Neural crest cell (in vitro differentiated cells): ENCODE data around the gene CDHR2. TPM values are rescaled to one million over a fixed set of nuclear protein-coding genes. Genes with fewer than 3 reads are reported as not detected.

Source experiments
- DNase-seq: peaks from one replicate; pipeline ENCODE4 v3.0.0; 2021; ENCODE audit warnings: low read depth, mixed read lengths, low spot score
- H3K27ac Mint-ChIP-seq: one replicate; pipeline ENCODE4 v1.8.0; 2021; ENCODE audit warnings: mild to moderate bottlenecking, mixed read lengths; ENCODE audit not compliant: unreplicated experiment
- H3K27me3 Mint-ChIP-seq: 2 replicates; pipeline ENCODE4 v1.8.0; 2021; ENCODE audit warnings: low read depth, mild to moderate bottlenecking, mixed read lengths
- H3K36me3 Mint-ChIP-seq: 2 replicates; pipeline ENCODE4 v1.8.0; 2021; ENCODE audit warnings: low read depth, mild to moderate bottlenecking, mixed read lengths
- H3K4me1 Mint-ChIP-seq: 2 replicates; pipeline ENCODE4 v1.8.0; 2021; ENCODE audit warnings: mixed read lengths
- H3K4me3 Mint-ChIP-seq: one replicate; pipeline ENCODE4 v1.8.0; 2021; ENCODE audit warnings: mild to moderate bottlenecking, mixed read lengths
- H3K9me3 Mint-ChIP-seq: 2 replicates; pipeline ENCODE4 v1.8.0; 2021; ENCODE audit warnings: mixed read lengths
- total RNA-seq: library from RNA; stranded (reverse); gene quantifications from 2 replicates; pipeline ENCODE4 v1.2.1, GENCODE V29; 2021
- TF ChIP-seq, protein P1 (sequence below): fragments of 200-600 bp; sonication (generic); conservative IDR thresholded peaks from 2 replicates; pipeline ENCODE4 v1.5.0; 2021; ENCODE audit warnings: antibody characterized with exemption, mild to moderate bottlenecking

CDHR2 gene
- total RNA-seq, 1 donor from 2014 or later = not detected

DNA sequence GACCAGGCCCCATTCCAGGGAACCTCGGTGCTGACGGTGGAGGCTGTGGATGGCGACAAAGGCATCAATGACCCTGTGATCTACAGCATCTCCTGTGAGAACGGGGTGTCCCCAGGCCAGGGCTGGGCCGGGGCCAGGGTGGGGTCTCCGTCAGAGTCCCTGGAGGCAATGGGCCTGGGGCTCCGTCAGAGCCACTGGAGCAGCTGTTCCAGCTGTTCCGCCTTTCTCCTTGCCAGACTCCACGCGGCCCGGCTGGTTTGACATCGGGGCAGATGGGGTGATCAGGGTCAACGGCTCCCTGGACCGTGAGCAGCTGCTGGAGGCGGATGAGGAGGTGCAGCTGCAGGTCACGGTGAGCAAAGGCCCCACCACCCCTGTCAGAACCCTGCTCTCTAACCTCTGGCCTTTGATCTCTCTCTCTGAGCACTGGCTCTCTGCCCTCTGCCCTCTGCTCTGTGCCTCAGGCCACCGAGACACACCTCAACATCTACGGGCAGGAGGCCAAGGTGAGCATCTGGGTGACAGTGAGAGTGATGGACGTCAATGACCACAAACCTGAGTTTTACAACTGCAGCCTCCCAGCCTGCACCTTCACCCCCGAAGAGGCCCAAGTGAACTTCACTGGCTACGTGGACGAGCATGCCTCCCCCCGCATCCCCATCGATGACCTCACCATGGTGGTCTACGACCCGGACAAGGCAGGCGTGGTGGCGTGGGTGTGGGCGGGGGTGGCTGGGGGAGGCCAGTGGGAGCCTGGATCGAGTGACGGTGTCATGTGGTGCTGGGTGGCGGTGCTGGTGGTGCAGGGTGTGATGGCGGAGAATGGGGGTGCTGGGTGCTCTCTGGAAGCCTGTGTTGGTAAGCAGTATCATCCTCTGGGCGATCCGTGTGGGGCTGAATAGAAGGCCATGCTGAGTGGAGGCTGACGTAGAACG is 26.6 kb downstream of the CDHR2 start:
- Mint-ChIP-seq H3K27me3 (peaks cover 17% of the 10 kb centered on the region), H3K4me3 (no peak overlapping the region), H3K36me3 (no peaks in the 10 kb centered on the region), H3K4me1 (peaks cover 4% of the 10 kb centered on the region), H3K9me3 (no peaks in the 10 kb centered on the region), H3K27ac (peak overlapping the region; percentile 27)
- no peak for DNase-seq
- TF ChIP-seq, protein P1, sequence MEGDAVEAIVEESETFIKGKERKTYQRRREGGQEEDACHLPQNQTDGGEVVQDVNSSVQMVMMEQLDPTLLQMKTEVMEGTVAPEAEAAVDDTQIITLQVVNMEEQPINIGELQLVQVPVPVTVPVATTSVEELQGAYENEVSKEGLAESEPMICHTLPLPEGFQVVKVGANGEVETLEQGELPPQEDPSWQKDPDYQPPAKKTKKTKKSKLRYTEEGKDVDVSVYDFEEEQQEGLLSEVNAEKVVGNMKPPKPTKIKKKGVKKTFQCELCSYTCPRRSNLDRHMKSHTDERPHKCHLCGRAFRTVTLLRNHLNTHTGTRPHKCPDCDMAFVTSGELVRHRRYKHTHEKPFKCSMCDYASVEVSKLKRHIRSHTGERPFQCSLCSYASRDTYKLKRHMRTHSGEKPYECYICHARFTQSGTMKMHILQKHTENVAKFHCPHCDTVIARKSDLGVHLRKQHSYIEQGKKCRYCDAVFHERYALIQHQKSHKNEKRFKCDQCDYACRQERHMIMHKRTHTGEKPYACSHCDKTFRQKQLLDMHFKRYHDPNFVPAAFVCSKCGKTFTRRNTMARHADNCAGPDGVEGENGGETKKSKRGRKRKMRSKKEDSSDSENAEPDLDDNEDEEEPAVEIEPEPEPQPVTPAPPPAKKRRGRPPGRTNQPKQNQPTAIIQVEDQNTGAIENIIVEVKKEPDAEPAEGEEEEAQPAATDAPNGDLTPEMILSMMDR = no peak

DNA sequence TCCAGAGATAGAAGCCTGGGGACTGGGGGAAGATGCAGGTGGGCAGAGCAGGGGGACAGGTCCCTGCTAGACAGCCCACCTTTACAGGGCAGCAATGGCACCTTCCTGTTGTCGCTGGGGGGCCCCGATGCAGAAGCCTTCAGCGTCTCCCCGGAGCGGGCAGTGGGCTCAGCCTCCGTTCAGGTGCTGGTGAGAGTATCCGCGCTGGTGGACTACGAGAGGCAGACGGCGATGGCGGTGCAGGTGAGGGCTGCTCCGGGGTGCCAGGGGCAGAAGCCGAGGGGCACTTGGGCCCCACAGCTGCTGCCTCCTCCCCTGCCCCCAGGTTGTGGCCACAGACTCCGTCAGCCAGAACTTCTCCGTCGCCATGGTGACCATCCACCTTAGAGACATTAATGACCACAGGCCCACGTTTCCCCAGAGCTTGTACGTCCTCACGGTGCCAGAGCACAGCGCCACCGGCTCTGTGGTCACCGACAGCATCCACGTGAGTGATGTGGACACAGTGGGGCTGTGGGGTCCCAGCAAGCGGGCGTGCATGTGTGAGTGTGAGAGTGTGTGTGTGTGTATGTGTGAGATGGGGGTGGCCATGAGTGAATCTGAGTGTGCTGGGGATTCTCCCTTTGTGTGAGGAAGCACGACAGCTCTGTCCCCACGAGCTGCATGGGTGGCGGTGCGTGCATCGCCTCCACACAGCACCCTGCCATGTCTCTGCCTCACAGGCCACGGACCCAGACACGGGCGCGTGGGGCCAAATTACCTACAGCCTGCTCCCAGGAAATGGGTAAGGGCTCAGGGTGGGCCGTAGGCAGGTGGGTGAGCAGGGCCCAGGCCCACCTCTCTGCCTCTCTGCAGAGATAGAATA is 28.4 kb downstream of the CDHR2 start:
- no peaks in the 10 kb centered on the region for H3K9me3 Mint-ChIP-seq
- no peak overlapping the region for H3K4me3 Mint-ChIP-seq
- H3K4me1 Mint-ChIP-seq = peaks cover 4% of the 10 kb centered on the region
- no peak overlapping the region for H3K27ac Mint-ChIP-seq
- H3K36me3 Mint-ChIP-seq = no peaks in the 10 kb centered on the region
- TF ChIP-seq, protein P1 = no peak
- DNase-seq = no peak
- H3K27me3 Mint-ChIP-seq = peaks cover 12% of the 10 kb centered on the region

DNA sequence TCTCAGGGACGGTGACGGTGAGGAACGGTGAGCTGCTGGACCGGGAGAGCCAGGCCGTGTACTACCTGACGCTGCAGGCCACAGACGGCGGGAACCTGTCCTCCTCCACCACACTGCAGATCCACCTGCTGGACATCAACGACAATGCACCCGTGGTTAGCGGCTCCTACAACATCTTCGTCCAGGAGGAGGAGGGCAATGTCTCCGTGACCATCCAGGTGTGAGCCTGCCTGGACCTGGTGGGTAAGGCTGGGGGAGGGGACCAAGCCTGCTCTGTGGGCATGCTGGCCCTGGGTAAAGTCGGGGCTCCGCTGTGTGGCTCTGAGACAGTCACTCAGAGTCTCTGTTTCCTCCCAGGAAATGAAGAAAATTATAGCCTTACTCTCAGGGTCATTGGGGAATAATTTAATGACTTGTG is 29.3 kb downstream of the CDHR2 start:
- peak; percentile 29 for DNase-seq
- H3K9me3 Mint-ChIP-seq = no peaks in the 10 kb centered on the region
- H3K27ac Mint-ChIP-seq = no peak overlapping the region
- TF ChIP-seq, protein P1 = peak; percentile 71
- H3K27me3 Mint-ChIP-seq = peaks cover 5% of the 10 kb centered on the region
- H3K4me3 Mint-ChIP-seq = no peak overlapping the region
- H3K4me1 Mint-ChIP-seq = peaks cover 4% of the 10 kb centered on the region
- no peaks in the 10 kb centered on the region for H3K36me3 Mint-ChIP-seq

DNA sequence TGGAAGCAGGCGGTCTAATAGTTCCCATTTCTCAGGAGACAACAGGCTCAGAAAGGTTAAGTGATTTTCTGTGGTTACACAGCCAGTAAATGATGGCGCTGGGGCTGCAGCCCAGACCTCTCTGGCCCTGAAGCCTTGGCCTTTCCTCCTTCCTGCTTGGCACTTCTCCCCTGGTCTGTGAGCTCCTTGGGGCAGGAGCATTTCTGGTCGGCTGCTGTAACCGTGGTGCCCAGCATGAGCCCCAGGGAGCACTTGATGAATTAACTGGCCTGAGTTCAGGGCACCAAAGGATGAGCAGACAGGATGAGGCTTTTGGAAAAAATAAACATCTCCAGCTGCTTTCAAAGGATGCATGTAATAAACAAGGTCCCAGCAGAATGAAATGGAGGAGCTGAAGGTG is 30.2 kb downstream of the CDHR2 start:
- peaks cover under 1% of the 10 kb centered on the region for H3K27me3 Mint-ChIP-seq
- no peak for DNase-seq
- H3K36me3 Mint-ChIP-seq = no peaks in the 10 kb centered on the region
- no peak overlapping the region for H3K4me3 Mint-ChIP-seq
- H3K4me1 Mint-ChIP-seq = no peaks in the 10 kb centered on the region
- no peaks in the 10 kb centered on the region for H3K9me3 Mint-ChIP-seq
- TF ChIP-seq, protein P1 = no peak
- H3K27ac Mint-ChIP-seq = no peak overlapping the region

DNA sequence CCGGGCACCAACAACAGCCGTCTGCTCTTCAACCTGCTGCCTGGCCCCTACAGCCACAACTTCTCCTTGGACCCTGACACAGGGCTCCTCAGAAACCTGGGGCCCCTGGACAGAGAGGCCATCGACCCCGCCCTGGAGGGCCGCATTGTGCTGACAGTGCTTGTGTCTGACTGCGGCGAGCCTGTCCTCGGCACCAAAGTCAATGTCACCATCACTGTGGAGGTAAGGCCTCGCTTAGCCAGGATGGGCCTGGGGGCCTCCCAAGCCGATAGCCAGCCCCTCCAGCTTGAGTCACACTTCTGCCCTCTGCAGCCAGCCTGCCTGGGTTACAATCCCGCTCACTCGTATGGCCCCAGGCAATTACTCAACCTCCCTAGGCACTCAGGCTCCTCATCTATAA is 32.2 kb downstream of the CDHR2 start:
- H3K4me3 Mint-ChIP-seq = no peak overlapping the region
- H3K9me3 Mint-ChIP-seq = peaks cover 4% of the 10 kb centered on the region
- H3K36me3 Mint-ChIP-seq = no peaks in the 10 kb centered on the region
- TF ChIP-seq, protein P1 = no peak
- H3K27ac Mint-ChIP-seq = no peak overlapping the region
- no peak for DNase-seq
- no peaks in the 10 kb centered on the region for H3K27me3 Mint-ChIP-seq
- no peaks in the 10 kb centered on the region for H3K4me1 Mint-ChIP-seq
